ENCODE data around the gene ATP8A1.
"Not testable (repeated sequence)": the region's sequence is repeated elsewhere in the genome, so short reads cannot be mapped to it uniquely, and the experiment has no call there.

ATP8A1 gene

DNA sequence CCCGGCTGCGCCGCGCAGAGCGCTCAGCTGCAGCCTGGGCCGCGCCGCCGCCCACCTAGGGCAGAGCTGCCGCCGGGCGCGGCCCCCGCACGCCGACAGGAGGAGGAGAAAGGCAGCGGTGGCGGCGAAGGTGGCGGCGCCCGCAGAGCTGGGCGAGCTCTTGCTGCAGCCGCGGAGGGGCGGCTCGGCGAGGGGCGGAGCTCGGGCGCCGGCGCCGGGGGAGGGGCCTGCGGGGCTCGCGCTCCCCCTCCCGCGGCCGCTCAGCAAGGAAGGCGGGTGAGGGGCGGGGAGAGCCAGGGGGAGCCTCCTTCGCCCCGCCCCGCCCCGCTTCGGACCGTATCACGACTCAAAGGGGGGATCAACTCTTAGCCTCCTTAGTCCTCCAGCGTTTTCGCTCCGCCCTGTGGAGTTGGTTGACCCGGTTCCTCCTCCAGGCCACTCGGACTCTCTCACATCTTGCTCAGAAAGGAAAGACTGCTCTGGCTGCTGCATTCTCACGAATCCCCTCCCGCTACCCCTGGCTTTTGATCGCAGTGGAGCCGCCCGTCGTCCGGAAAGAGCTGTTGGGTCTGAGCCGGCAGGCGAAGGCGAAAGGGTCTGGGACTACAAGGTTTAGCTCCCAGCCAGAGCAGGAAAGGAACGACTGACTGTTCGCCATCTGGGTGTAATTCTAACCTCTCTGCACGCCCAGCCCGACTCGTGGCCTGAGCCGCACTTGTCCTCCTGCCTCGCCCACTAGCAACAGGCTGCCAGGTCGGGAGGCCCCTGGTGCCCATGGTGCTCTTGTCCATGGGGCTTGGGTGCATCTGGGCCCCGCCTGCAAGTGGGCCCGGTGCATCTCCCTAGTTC, at the start of gene ATP8A1:
Gene ATP8A1, minus strand, starts transcription at position 162 of the 849 bp plus-strand sequence. CDS start 232 bp downstream, outside the sequence.
- DNase-seq, result peak; percentile 92

DNA sequence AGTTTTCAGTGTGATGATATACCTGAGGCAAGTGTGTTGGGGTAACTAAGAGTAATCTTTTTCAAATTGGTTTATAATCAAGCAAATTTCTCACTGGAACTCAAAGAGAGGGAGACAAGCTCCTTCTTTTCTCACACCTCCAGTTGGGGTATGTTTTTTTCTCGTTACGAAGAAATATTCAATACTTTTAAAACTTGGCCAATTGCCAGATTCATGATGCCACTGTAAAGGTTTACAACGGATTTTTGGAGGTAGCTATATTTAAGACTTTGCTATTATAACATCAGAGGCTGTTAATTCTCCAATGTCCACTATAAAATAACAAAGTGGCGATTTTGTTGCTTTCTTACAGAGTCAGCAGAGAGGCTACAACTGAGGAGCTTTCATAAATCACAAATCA, 49.2 kb upstream of the ATP8A1 start:
- no peak for DNase-seq

DNA sequence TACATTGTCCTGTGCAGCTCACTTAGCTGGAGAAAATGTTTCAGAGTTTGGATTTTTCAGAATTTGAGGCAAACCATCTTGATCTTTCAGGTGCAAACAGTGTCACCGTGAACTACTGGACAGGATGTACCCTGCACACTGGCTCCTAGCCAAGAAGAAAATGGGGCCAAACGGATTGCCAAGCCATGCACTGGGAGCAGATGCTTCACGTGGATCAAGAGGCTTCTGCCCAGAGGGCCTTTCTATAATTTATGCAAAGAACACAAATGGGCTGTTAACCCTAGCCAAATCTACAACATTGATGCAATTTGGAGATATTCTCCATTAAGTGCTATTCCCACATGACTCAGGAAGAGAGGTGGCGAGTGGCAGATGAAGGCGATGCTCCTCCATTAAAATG, 46.9 kb upstream of the ATP8A1 start:
- no peak for DNase-seq

GRCh38 chr4:42702895-42703294, 46.0 kb upstream of the ATP8A1 start:
- DNase-seq, result no peak

DNA sequence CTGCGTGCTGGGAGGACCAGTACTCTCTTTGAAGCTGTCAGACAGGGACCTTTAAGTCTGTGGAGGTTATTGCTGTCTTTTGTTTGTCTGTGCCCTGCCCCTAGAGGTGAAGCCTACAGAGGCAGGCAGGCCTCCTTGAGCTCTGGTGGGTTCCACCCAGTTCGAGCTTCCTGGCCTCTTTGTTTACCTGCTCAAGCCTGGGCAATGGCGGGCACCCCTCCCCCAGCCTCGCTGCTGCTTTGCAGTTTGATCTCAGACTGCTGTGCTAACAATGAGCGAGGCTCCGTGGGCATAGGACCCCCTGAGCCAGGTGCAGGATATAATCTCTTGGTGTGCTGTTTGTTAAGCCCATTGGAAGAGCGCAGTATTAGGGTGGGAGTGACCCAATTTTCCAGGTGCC, 44.9 kb upstream of the ATP8A1 start:
- DNase-seq, result peak; percentile 2

DNA sequence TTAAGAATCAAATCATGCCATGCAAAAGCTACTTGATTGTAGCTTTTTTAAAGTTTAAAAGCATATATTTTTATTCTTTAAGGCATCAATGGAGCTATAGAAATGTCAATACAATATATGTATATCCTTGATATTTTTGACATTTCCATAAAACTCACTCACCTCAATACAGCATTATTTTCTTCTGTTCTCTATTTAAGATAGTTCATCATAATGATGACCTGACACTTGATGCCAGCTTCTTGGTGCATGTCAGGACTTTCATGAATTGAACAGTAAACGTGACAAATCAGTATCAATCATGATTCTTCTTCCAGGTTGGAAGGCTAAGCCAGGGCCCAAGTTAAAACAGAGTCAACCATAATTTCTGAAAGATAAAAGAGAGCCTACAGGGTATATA, 33.6 kb upstream of the ATP8A1 start:
- DNase-seq, result no peak

DNA sequence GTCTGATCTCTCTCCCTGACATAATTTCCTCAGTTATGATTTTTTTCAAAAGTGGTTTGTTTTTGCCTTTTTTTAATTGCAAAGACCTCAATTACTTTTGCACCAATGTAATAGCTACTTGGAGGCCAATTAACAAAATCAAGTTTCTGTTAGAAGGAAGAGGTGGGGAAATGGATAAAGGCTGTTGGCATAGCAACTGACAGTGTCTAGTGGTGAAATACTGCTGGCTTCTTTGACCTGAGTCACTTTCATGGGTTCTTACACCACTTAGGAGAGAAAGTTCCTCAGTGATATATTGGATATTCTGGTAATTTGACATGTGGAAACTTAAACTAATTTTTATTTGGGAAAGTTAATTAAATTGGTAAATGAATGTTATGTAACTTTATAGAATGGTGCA, 26.5 kb upstream of the ATP8A1 start:
- no peak for DNase-seq

- no peak for DNase-seq
Observed at GRCh38 chr4:42678512-42678911, 21.6 kb upstream of the ATP8A1 start.

GRCh38 chr4:42676066-42676951, 19.4 kb upstream of the ATP8A1 start:
- DNase-seq, result no peak

- no peak for DNase-seq
Observed at GRCh38 chr4:42673082-42673425, 16.1 kb upstream of the ATP8A1 start.

GRCh38 chr4:42672359-42673081, 15.6 kb upstream of the ATP8A1 start:
- DNase-seq, result no peak

DNA sequence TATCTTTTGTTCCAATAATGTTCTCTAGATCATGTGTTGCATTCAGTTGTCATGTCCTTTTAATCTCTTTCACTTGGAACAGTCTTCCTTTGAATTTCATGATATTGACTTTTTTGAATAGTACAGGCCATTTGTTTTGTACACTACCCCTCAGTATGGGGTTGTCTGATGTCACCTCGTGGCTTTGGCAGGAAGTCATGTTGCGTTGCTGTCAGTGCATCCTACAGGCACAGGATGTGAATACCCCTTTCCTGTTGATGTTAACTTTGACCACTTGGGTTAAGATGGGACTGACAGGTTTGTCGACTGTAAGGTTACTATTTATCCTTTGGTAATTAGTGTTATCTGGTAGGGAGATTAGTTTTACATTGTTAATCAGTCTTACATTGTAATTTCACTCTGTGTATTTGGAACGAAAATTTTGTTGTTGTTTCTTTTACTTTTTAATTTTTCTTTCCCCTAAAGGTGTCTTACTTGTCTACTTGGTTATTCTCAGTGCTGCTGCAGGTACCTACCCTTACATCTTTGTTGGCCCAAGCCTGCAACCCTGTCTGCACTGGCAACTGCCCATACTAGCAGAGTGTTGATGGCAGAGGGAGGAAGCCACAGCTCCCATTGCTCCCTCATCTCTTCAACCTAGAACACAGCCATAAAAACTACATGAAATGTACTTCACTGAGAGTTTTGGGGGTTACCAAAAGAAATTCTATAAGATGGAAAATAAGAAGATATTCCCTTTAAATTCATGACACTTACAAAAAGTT, 14.7 kb upstream of the ATP8A1 start:
- peak; percentile 68 for DNase-seq

DNA sequence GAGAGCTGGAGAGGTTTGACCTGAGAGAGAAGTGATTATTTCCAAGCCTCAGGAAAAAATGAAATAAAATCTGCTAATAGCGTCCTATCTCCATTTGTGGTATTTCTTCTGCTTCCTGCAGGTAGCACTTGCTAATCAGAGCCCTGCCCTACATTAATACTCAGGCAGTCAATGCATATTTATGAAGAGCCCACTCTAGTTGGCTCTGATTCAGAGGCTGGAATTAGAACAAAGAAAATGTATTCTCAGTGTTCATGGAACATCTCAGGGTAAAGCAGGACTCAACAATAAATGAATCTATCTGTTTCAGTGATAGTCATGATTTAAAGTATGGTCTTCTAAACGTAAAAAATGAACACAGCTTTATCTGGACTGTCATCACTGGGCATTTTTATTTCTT, 1.4 kb upstream of the ATP8A1 start:
- DNase-seq, result no peak

DNA sequence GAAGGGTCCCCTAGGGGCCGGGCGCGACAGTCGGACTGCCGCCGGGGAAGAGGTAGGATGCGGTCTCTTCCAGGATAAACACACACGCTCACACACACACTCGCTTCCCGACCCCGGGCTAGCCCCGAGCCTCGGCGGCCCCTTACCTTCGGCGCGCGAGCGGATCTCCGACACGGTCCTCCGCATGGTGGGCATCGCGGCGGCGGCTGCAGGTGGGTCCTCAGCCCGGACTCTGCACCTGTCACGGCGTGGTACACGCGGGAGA, 294 bp downstream of the ATP8A1 start:
- no peak for DNase-seq

GRCh38 chr4:42655921-42656678, 805 bp downstream of the ATP8A1 start:
- DNase-seq, result peak; percentile 41

DNA sequence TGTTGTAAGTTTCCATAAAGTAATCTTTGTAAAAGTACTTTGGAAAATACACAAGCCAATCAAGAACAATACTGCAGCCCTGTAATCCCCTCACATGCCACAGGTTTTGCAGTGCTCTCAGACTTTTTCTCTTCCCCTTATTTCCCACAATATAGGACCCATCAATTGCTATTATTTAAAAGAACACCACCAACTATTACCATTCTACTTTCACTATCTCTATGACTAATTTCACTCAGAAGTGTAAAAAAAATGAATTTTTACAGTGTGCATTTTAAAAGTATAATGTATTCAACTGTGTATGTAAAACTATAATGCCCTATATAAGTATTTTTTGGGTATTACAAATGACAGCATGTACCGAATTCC, 1.7 kb downstream of the ATP8A1 start:
- DNase-seq, result no peak

DNA sequence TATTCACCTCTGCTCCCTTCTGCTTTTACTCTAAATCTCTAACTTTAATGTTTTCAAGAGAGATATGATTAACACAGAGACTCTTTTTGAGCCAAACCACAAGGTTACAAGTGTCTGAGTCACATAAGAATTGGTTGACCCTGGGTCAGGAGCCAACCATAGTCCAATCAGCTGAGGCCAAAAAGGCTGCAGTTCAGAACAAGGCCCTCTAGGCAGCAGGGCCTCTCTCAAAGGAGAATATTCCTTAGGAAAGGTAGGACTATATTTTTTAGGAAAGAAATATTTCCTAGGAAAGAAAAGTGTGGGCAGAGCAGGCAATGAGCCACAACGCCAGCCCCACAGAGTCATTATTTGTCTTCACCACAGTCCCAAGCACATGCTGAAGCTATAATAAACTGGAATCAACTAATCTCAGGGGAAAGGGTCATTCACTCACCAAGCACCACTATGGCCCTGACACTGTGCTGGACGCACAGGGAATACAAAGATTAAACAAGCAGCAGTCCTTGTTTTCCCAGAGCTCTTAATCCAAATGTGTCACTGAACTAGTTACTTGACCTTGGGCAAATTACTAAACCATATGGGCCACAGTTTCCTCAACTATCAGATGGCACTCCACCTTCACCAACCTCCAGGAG, 2.2 kb downstream of the ATP8A1 start:
- no peak for DNase-seq

DNA sequence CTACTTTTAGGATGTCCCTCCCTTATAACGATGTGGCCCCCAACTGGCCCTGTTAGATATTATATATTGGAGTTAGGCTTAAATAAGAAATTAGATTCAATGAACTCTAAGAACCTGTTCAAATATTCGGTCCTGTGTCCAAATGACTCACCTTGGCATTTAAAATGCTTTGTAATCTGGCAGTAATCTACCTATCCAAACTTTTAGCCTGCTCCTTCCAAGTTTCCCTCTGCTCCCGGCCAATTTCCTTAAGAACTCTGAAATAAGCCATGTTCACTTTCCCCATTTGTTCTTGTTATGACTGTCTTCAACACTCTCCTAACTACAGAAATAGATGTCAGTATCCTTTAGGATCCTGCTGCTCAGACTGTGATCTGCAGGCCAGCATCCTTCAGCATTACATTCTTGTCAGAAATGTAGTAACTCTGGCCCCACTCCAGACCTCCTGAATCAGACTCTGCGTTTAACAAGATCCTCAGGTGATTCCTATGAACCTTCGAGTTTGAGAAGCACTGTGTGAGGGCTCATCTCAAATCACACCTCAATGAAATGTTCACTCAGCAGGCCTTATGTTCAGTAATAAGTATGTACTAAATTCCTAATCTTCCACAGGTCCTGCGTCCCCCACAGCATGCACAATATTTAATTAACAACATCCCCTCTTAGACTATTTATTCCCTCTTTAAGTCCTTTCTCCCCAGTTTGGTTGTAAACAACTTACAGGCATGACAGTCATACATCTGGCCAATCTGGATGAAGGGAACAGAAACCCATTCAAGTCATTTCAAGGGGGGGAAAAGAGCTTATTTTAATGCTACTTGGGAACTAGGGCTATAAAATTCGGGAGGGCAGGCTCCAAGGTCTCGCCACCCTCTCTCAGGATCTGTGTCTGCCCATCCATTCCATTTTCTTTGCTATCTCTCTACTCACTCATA, 3.0 kb downstream of the ATP8A1 start:
- no peak for DNase-seq

DNA sequence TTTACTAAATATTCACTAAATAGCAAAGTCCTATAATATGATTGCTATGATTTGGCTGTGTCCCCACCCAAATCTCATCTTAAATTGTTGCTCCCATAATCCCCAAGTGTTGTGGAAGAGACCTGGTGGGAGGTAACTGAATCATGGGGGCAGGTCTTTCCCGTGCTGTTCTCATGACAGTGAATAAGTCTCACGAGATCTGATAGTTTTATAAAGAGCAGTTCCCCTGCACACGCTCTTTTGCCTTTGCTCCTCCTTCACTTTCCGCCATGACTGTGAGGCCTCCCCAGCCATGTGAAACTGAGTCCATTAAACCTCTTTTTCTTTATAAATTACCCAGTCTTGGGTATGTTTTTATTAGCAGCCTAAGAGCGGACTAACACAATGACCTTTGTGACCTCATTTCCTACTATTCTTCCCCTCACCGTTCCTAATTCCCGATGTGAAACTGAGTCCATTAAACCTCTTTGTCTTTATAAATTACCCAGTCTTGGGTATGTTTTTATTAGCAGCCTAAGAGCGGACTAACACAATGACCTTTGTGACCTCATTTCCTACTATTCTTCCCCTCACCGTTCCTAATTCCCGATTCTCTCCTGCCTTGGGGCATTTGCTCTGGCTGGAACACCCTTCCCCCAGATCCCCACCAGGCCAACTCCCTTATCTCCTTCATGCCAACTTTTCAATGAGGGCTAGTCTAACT, 4.2 kb downstream of the ATP8A1 start:
- DNase-seq, result not testable (repeated sequence)

DNA sequence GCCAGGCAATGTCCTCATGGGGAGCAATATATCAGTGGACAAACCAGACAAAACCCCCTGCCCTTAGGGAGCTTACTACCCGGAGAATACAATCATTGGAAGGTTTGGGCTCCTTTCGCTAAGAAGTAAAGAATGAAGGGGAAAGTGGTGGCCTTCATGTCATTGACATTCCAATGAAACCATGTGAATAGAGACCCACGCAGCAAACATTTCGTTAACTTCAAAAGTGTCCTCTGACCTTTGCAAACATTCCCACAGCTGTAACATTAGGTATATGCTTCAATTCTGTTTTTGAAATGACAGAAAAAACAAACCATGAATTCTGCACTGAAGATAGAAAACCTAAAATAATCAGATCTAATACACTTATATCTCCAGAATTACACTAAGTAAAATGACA, 7.0 kb downstream of the ATP8A1 start:
- DNase-seq, result no peak

Measured in CD4-positive, alpha-beta T cell treated with Interleukin-12 subunit alpha and Interleukin-12 subunit beta, for 1 hour (primary cell).